ENCODE measurements around the gene TOMM6. TPM values are rescaled to one million over a fixed set of nuclear protein-coding genes. Genes with fewer than 3 reads are reported as not detected.

The TOMM6 gene
- total RNA-seq, 1 experiment from 2014 or later = 197 TPM

- Histone ChIP-seq H3K4me1 (ENCODE audit: insufficient read depth, low read length, poor library complexity, severe bottlenecking) (no peaks in the 10 kb centered on the region), H3K36me3 (ENCODE audit: insufficient read depth, low read length, poor library complexity, severe bottlenecking) (peaks cover 8% of the 10 kb centered on the region), H3K27ac (ENCODE audit: low read depth, low read length, poor library complexity, severe bottlenecking) (no peak overlapping the region), H3K27me3 (replicated peaks; ENCODE audit: insufficient read depth, low read depth, low read length, poor library complexity) (no peaks in the 10 kb centered on the region), H3K4me3 (ENCODE audit: low read depth, low read length, poor library complexity, severe bottlenecking) (no peak overlapping the region), H3K9me3 (ENCODE audit: low read depth, low read length, poor library complexity, severe bottlenecking) (no peaks in the 10 kb centered on the region)
- no peak for TF ChIP-seq EZH2 (IDR thresholded peaks at IDR 0.05; ENCODE audit: borderline replicate concordance, low read depth, low read length, poor library complexity, severe bottlenecking)
- no peak for TF ChIP-seq CTCF (conservative IDR thresholded peaks at IDR 0.05; ENCODE audit: low read depth, low read length)
- ChIA-PET POLR2A (ENCODE audit: low non-redundant PET) (no interaction called here), CTCF (no interaction called here)
- BruUV-seq (replicated peaks) = no TSS peak
- no peak for DNase-seq (ENCODE audit: low spot score)
- intact Hi-C loops (cut with micrococcal nuclease; ENCODE audit: unreplicated experiment) = loop anchor here (10.0 kb wide), 2 partner anchors 67 to 167 kb away; no protein-coding TSS in a partner anchor
Observed at GRCh38 chr6:41771058-41771983, 16.2 kb upstream of the TOMM6 start.

- intact Hi-C loops (cut with micrococcal nuclease; ENCODE audit: unreplicated experiment) = loop anchor here (10.0 kb wide), 2 partner anchors 70 to 170 kb away; no protein-coding TSS in a partner anchor
- TF ChIP-seq EZH2 (IDR thresholded peaks at IDR 0.05; ENCODE audit: borderline replicate concordance, low read depth, low read length, poor library complexity, severe bottlenecking) (no peak), CTCF (conservative IDR thresholded peaks at IDR 0.05; ENCODE audit: low read depth, low read length) (no peak)
- no TSS peak for BruUV-seq (replicated peaks)
- Histone ChIP-seq H3K4me1 (ENCODE audit: insufficient read depth, low read length, poor library complexity, severe bottlenecking) (peaks cover 10% of the 10 kb centered on the region), H3K9me3 (ENCODE audit: low read depth, low read length, poor library complexity, severe bottlenecking) (no peaks in the 10 kb centered on the region), H3K36me3 (ENCODE audit: insufficient read depth, low read length, poor library complexity, severe bottlenecking) (peaks cover 14% of the 10 kb centered on the region), H3K4me3 (ENCODE audit: low read depth, low read length, poor library complexity, severe bottlenecking) (no peak overlapping the region), H3K27me3 (replicated peaks; ENCODE audit: insufficient read depth, low read depth, low read length, poor library complexity) (no peaks in the 10 kb centered on the region), H3K27ac (ENCODE audit: low read depth, low read length, poor library complexity, severe bottlenecking) (no peak overlapping the region)
- ChIA-PET CTCF (interaction anchor here (0.6 kb wide), 1 partner anchor 403 kb away, joined by 3 read pairs; no protein-coding TSS in a partner anchor), POLR2A (ENCODE audit: low non-redundant PET) (no interaction called here)
- no peak for DNase-seq (ENCODE audit: low spot score)
Observed at GRCh38 chr6:41774841-41775240, 12.7 kb upstream of the TOMM6 start.

- H3K27me3 ChIP-seq (replicated peaks; ENCODE audit: insufficient read depth, low read depth, low read length, poor library complexity) = no peaks in the 10 kb centered on the region
- BruUV-seq (replicated peaks) = no TSS peak
- no peaks in the 10 kb centered on the region for H3K9me3 ChIP-seq (ENCODE audit: low read depth, low read length, poor library complexity, severe bottlenecking)
- no peak overlapping the region for H3K4me3 ChIP-seq (ENCODE audit: low read depth, low read length, poor library complexity, severe bottlenecking)
- ChIA-PET POLR2A (ENCODE audit: low non-redundant PET) (no interaction called here), CTCF (interaction anchor here (0.6 kb wide), 1 partner anchor 26 kb away, joined by 6 read pairs; no protein-coding TSS in a partner anchor)
- DNase-seq (ENCODE audit: low spot score) = no peak
- intact Hi-C loops (cut with micrococcal nuclease; ENCODE audit: unreplicated experiment) = loop anchor here (10.0 kb wide), 2 partner anchors 71 to 171 kb away; no protein-coding TSS in a partner anchor
- peaks cover 14% of the 10 kb centered on the region for H3K36me3 ChIP-seq (ENCODE audit: insufficient read depth, low read length, poor library complexity, severe bottlenecking)
- no peak overlapping the region for H3K27ac ChIP-seq (ENCODE audit: low read depth, low read length, poor library complexity, severe bottlenecking)
- TF ChIP-seq EZH2 (IDR thresholded peaks at IDR 0.05; ENCODE audit: borderline replicate concordance, low read depth, low read length, poor library complexity, severe bottlenecking) (no peak), CTCF (conservative IDR thresholded peaks at IDR 0.05; ENCODE audit: low read depth, low read length) (no peak)
- peaks cover 10% of the 10 kb centered on the region for H3K4me1 ChIP-seq (ENCODE audit: insufficient read depth, low read length, poor library complexity, severe bottlenecking)
Observed at GRCh38 chr6:41775293-41775882, 12.1 kb upstream of the TOMM6 start.

All from A673 (cell line).